Right hindlimb (tissue), 1 donor: Measurements from ENCODE around the gene VWA3B.
"Not testable (repeated sequence)": the region's sequence is repeated elsewhere in the genome, so short reads cannot be mapped to it uniquely, and the experiment has no call there.

ENCODE experiments used
- DNase-seq: peaks from one replicate; pipeline ENCODE4 v3.0.0-alpha.2; 2018

Gene VWA3B

DNA sequence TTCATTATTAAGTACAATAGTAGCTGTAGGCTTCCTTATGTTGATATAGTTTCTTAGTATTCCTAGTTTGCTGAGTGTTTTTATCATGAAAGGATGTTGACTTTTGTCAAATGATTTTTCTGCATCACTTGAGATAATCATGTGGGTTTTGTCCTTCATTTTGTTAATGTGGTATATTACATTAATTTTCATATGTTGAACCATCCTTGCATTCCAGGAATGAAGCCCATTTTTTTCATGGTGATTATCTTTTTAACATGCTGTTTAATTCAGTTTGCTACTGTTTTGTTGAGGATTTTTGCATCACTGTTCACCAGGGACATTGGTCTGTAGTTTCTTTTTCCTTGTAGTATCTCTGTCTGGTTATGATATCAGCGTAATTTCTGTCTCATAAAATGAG, 176.4 kb downstream of the VWA3B start:
- no peak for DNase-seq

DNA sequence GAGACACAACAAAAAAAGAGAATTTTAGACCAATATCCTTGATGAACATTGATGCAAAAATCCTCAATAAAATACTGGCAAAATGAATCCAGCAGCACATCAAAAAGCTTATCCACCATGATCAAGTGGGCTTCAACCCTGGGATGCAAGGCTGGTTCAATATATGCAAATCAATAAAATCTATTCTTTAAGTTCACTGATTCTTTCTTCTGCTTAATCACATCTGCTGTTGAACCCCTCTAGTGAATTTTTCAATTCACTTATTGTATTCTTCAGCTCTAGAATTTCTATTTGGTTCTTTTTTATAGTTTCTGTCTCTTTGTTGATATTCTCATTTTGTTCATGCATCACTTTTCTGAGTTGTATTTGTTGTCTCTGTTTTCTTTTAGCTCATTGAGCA, 181.3 kb downstream of the VWA3B start:
- not testable (repeated sequence) for DNase-seq

GRCh38 chr2:98269274-98269673, 182.3 kb downstream of the VWA3B start:
- no peak for DNase-seq

DNA sequence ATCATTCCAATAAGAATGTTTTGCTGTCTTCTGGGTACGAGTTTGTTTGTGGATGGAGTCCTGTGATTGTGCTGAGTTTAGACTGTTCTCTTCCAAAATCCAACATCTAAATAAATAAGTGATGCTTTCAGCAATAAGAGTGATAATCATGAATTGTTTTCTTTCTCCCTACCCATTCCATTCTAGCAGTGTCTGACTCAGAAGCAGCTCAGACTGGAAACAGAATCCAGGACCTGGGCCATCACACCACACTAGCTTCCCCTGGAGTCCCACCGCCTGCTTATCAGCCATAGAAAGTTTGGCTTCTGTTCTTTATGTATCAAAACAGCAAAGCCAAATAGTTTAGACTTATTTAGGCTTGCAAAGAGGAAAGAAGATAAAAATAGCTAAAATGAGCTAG, 182.9 kb downstream of the VWA3B start:
- no peak for DNase-seq

- no peak for DNase-seq
Observed at GRCh38 chr2:98277162-98277859, 190.3 kb downstream of the VWA3B start.

GRCh38 chr2:98278074-98278473, 191.1 kb downstream of the VWA3B start:
- no peak for DNase-seq

DNA sequence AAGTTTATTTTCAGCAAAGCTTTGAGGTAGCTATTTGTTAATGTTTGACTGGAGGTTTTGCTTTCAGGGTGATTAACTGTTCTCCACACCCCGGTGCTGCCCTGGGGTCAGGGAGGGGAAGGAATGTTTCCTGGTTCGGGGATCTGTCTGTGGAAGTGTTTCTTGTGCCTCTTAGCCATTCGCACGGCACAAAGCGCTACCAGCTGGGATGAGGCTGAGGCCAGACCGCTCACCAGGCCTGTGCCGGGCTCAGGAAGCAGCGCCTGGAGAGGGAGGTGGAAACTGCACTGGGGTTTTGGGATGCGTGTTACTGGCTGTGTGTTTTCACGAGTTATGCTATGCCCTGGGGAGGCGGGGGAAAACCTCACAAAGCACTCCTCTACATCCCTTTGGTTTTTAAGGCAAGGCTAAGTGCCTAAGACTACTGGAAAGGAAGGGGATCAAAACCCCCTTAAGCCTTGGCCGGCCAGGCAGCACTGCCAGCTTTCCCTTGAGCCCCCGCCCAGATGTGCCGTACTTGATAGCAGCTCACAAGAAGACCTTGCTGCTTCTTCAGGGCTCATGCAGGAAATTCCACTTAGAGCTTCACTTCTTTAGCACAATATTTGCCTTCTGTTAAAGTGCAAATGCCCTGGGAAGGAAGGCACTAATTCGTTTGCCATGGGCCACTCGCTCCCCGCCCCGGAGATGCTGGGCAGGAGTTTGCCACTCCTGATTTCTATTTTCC, 193.6 kb downstream of the VWA3B start:
- DNase-seq = no peak

GRCh38 chr2:98281607-98282006, 194.6 kb downstream of the VWA3B start:
- no peak for DNase-seq

- no peak for DNase-seq
Observed at GRCh38 chr2:98282109-98282508, 195.1 kb downstream of the VWA3B start.

- DNase-seq = no peak
Observed at GRCh38 chr2:98293030-98293429, 206.1 kb downstream of the VWA3B start.

GRCh38 chr2:98293931-98294687, 207.1 kb downstream of the VWA3B start:
- DNase-seq = no peak

DNA sequence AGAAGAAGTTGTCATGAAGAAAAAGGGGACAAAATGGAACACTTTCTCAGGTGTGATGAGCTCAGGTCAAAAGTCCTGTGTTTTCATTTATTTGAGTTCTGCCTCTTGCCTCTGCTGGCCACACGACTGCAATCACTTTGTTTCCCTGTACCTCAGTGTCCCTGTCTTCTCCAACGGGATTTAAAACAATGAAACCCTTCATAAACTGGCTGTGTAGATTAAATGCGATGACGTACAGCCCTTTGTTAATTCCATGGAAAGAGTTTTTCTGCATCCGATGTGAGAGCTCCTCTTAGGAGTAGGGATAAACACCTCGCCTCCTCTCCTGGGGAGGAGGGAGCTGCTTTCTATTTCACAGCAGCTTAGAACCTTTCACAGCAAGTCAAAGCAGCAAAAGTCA, 207.7 kb downstream of the VWA3B start:
- DNase-seq = no peak

DNA sequence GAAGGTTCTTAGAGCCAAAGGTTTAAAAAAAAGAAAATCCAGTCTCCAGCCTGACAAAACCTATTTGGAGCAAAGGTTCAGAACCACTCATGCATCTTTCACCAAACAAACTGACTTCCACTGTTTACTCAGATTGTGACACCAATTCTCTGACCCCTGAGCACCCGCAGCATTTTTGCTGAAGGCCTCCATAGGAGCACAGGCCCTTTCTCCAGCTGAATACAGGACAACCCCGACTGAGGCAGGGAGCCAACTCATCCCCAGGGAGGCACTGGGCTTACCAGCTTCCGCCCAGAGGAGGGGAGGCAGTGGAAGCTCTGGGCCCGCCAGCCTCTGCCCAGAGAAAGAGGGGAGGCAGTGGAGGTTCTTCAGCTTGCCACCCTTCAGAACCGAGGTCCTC, 208.3 kb downstream of the VWA3B start:
- DNase-seq = no peak

DNA sequence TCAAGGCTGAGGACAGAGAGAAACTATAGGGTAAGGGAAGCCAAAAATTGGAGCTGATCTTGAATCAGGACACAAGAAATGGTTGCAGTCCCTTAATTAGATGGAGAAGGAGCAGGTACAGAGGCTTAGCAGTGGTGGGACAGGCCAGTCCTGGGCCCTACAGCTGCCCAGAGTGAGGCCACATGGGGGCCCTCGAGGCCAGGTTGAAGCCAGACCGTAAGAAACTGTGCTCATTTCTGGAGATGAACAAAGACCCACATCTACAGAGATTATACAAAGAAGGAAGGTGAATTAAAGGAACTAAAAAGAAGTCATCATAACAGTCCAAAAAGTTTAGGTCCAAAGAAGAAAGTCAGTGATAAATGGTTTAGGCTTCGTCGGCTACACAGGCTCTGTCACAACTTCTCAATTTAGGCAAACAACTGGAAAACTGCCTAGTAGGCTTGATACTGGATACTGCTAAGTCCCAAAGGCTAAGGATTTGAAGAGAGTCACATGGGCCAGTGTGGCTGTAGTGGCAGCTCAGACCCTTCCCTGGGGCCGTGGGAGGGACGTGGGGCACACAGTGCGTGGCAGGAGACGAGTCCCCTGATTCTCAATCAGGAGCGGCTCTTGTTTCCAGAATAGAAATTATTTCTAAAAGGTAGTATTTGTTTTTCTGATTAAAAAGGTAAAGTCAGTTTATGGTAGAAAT, 208.9 kb downstream of the VWA3B start:
- no peak for DNase-seq

- DNase-seq = no peak
Observed at GRCh38 chr2:98296440-98296839, 209.5 kb downstream of the VWA3B start.

DNA sequence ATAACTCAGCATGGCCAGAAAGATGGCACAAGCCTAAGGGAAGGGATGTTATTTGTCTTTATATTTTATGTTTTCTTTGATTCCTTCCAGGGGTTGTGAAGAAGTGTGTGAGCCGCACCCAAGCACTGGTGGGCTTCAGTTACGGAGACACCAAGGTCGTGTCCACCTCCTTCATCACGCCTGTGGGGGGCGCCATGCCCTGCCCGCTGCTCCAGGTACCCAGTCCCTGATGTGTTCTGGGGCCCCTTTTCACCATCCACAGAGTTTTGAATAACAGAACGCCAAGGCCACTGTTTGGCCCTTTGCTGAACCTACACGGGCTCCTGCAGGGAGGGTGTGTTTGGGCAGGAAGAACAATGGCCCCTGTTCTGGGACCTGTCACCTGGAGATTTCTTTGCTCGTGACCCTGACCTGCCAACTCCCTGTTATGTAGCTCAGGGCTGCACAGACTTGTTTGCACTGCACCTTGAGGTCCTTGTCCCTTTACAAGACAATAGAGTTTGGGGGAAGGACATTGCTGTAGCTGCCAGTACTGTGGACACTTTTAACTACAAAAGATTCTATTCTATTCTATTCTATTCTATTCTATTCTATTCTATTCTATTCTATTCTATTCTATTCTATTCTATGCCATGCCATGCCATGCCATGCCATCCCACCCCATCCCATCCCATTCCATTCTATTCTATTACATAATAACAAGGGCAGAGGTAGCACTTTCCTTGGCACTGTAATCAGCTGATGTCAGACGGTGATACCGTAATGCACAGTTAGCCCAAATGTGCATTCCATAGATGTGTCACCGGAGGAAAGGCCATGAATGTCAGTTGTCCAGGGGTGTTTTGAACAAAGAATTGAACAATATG, 211.1 kb downstream of the VWA3B start:
- no peak for DNase-seq

DNA sequence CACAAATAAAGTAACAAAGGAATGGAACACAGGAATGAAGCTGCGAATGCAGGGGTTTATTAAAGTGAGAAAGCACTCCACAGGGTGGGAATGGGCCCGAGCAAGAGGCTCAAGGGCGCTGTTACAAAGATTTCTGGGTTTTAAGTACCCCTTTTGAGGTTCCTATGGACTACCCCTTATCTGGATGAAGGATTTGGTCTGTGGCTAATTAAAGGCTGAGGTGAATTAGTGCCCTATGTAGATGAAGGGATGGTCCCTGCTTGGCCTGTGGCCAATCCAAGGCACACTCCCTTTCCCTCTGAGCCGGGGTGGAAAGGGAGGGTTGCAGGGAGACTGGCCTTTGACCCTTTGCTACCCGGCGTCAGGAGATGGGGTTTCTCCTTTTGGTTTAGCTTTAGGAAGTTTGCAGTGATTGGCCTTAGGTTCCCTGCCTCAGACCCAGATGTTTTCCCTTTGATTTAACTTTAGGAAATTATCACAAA, 211.8 kb downstream of the VWA3B start:
- DNase-seq = no peak

- DNase-seq = no peak
Observed at GRCh38 chr2:98299211-98299905, 212.4 kb downstream of the VWA3B start.

- DNase-seq = no peak
Observed at GRCh38 chr2:98300141-98300874, 213.3 kb downstream of the VWA3B start.

DNA sequence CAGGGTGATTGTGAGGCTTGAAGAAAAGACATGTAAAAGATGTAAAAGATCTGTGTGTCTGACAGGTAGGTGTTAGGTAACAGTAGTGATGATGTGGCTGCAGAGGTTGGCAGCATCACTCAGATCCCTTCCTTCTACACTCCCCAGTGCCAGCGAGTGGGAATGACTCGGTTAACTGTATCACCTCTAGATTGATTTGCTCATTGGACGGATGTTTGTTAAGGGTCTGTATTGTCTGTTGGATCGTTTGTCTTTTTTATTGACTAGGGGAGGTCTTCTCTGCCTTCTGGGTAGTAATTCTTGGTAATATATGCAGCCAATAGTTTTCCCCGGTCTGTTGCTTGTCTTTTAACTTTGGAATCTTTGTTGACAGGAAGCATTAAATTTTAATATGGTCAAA, 214.5 kb downstream of the VWA3B start:
- no peak for DNase-seq
